Mucosa of gallbladder (tissue), 1 donor: Measurements from ENCODE around the gene MCF2L. TPM values are rescaled to one million over a fixed set of nuclear protein-coding genes. Genes with fewer than 3 reads are reported as not detected.
"Not testable (repeated sequence)": the region's sequence is repeated elsewhere in the genome, so short reads cannot be mapped to it uniquely, and the experiment has no call there.

Source experiments
- DNase-seq: peaks from one replicate; pipeline ENCODE4 v3.0.0-alpha.2; 2020; ENCODE audit warnings: low spot score
- total RNA-seq: library from RNA; stranded (reverse); gene quantifications from one replicate; pipeline ENCODE4 v1.2.1, GENCODE V29; 2021
- donor health status: DM: no; HTN: no; CAD: no.

The MCF2L gene
- total RNA-seq, 1 donor from 2014 or later, result 91.8 TPM

DNA sequence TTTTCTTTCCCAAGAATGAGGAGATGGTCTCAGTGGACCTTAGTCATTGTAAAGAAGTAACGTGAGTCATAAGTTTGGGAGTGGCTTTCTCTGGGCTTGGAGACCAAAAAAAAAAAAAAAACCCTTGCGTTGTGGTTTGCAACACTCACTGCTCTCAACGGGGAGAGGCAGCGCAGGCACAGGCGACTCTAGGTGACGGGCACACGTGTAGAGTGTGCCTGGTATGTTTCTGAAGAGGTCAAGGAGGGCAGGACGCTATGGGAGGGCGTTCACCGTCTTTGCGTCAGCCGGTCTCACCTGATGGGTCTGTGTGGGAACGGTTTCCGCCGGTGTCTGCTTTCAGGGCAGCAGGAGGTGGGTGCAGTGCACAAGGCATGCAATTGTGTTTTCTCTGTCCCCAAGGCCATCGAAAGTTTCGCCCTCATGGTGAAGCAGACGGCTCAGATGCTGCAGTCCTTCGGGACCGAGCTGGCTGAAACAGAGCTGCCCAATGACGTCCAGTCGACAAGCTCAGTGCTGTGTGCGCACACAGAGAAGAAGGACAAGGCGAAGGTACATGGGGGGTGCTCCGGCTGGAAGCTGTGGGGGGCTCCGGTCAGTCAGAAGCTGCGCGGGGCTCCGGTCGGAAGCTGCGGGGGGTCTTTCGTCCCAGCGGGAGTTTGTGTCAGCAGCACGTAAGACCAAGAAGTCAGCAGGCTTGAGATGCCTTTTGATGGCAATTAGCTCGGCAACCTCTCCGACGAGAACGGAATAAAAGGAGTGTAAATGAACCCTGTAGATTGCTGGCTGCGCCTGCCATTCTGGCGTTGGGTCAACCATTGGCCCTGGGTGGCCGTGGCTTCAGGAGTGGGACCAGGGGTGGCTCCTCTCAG is 95.8 kb downstream of the MCF2L start:
- no peak for DNase-seq

DNA sequence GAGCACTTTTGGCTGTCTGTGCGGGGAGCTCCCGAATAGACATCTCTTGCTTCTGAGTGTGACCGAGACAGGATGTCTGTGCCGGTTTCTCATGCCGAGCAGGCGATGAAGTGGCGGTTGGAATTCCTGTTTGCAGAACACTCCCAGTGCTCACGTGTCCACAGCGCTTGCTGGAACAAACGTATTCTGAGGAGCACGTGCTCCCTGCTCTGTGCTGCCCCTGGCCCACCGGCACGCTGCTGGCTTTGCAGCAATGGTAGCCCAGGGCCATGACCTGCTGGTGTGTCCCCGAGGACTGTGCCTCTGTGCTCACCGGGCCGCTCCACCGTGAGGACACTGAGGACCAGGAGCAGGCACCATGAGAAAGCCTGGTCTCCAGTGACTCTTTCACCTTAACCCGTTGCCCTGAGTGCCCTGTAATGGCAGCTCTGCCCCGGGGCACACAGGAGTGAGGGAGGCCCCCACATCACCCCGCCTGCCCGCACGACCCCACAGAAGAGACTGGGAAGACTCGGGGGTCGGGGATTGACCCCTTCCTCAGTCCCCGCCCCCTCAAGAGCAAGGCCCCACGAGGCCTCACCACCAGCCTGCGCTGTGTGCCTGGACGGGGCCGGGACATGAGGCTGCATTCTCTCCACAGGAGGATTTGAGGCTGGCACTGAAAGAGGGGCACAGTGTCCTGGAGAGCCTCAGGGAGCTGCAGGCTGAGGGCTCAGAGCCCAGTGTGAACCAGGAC is 96.6 kb downstream of the MCF2L start:
- DNase-seq, result no peak

DNA sequence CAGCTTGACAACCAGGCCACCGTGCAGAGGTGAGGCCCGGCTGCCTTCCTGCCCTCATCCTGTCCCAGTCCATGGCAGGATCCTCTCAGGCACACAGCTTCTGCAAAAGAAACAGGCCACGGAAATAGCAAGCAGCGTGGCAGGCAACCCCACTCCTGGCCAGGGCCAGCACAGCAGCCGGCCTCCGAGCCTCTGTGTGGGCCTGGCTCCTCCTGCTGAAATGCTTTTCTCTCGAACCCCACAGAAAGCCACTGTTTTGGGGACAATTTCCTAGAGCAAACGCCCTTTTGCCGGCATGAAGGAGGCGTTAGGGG is 97.1 kb downstream of the MCF2L start:
- no peak for DNase-seq

DNA sequence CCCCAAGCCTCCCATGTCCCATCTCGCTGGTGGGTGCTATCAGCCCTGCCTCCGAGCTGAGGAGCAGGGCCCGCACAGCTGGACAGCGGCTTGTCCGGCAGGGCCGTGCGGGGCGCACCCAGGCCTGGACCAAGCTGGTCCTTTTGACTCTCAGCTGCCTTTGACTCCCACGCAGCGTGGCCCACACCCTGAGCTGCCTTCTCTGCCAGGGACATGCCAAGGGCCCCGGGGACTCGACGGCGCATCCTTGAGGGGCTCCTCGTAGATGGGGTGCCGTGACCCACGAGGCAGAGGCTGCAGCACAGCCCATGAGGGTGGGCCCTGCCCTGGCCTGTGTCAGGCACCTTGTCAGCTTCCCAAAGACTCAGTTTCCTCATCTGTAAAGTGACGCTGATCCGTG is 97.7 kb downstream of the MCF2L start:
- DNase-seq, result no peak

DNA sequence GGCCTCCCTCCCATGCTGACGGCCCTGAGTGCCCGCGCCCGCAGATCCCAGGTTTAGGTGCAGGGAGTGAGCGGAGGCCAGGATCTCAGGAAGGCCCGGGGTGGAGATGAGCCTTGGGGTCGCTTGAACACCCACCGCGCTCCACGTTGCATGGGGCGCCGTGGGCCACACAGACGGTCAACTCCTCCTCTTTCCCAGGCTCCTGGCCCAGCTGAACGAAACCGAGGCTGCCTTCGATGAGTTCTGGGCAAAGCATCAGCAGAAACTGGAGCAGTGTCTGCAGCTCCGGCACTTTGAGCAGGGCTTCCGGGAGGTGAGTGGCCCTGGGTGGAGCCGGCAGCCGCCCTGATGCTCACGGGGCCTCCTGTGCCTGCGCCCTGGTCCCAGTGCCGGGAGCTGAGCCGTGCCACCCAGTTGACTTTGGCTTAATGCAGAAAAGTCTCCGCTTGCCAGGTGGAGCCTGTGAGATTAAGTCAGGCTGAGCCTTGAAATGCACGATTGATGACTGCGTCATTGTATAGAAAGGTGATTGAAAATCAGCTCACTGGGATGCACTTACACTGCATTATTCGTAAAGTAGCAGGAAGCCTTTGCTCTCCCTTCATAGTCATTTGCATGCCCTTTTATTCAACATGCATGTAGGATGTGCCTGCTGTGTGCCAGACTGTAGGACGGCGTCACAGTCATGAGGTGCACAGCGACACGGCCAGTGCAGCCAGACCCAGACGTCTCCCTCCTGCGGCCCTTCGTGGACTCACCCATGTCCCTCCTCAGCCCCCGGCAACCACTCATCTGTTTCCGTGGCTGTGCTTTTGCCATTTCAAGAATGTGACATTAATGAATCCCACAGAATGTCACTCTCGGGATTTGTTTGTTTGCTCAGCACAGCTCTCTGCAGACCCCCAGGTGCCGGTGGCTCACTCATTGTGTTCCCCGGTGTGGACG is 101.1 kb downstream of the MCF2L start:
- no peak for DNase-seq

DNA sequence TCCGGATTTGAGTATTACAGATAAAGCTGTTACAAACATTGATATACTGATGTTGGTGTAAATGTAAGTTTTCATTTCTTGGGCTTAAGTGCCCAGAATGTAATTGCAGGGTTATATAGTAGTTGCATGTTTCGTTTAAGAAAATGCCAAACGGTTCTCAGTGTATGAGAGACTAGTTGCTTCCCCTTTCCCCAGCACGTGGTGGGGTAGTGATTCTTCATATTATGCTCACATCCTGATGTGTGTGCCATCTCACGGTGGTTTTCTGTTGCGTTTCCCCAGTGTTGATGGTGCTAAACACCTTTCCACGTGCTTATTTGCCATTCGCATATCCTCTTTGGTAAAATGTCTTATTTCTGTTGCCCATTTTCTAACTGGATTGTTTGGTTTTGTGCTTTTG is 101.8 kb downstream of the MCF2L start:
- no peak for DNase-seq

DNA sequence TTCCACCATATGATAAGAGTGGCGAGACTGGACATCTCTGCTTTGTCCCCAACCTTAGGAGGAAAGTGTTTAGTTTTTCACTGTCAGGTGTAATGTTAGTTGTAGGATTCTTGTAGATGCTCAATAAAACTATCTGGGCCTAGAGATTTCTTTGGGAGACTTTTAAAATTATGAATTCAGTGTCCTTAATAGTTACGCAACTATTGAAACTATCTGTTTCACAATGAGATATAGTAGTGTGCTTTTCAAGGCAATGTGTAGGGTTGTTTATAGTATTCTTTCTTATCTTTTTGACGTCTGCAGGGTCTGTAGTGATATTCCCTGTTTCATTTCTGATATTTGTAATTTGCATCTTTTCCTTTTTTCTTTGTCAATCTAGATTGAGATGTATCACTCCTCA is 103.4 kb downstream of the MCF2L start:
- DNase-seq, result no peak

DNA sequence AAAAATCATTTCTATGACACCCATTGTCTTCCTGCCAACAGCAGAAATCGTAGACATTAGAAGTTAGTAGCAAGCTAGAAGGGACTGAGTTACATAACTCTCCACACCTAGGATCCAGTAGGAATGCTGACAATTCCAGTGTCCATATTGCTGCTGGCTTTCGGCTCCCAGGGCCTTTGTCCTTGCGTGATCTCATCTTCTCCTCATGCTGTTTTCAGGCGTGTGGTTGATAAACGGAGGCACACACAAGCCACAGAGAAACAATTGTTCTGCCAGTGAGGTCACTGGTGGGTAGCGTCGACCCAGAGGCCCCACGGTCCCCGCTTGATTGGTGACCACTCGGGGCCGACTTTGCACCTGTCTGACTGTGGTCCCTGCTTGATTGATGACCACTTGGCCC is 104.9 kb downstream of the MCF2L start:
- DNase-seq, result no peak

DNA sequence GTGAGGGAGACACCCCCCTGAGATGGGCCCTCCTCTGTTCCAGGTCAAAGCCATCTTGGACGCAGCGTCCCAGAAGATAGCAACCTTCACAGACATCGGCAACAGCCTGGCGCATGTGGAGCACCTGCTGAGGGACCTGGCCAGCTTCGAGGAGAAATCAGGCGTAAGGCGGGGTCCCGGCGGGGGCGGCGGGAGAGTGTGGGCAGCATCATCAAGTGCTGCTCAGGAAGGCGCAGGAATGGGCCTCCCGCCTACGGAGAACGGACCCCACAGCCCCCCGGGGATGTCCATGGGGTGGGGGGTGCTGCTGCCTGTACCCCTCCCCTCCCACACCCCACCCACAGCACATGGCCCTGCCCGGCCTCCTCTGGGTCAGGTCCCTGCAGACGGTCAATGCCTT is 105.4 kb downstream of the MCF2L start:
- no peak for DNase-seq

DNA sequence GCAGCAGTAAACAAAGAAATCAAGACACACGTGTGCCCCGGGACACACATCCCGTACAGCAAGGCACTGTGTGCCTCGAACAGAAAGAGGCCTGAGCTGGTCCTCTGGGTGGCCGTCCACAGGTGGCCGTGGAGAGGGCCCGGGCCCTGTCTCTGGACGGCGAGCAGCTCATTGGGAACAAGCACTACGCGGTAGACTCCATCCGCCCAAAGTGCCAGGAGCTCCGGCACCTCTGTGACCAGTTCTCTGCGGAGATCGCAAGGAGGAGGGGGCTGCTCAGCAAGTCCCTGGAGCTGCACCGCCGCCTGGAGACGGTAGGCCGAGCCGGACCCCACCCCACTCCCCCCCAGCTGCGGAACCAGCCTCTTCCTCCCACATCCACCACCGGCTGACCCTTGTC is 105.9 kb downstream of the MCF2L start:
- DNase-seq, result no peak

DNA sequence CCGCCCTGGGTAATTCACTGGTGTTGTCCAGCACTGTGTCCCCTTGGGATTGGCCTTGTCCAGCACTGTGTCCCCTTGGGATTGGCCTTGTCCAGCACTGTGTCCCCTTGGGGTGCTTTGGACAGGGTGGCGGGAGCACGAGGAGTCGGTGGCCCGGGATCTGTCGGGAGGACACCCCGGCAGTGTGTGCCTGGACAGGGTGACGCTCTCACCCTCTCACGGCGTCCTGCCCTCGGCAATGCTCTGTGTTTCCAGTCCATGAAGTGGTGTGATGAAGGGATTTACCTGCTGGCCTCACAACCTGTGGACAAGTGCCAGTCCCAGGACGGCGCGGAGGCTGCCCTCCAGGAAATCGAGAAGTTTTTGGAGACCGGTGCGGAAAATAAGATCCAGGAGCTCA is 106.7 kb downstream of the MCF2L start:
- DNase-seq, result no peak

DNA sequence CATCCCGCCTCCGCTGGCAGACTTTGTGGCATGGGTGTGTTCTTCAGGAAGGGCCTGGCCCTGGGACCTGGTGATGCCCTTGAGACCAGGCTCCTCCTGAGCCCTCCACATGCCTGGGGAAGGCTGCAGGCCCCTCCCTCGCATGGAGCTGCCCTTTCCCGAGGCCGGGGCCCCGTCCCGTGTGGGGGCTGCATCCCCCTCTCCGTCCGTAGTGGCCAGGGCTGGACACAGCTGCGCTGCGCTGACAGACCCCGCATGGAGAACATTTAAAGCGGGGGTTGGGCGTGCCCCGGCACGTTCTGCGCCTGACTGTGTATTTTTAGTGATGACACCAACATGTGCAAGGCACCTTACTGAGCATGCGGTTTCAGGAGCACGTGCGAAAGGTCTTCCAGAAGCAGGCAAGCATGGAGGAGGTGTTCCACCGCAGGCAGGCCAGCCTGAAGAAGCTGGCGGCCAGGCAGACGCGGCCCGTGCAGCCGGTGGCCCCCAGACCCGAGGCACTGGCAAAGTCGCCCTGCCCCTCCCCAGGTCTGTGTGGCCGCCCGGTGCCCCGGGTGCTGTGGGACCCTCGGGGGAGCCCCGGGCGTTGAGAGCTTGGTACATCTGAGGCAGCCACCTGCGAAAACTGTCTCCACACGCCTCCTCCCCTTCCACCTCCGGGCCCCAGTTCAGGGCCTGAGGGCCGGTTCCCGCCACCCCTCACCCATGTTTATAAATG is 107.8 kb downstream of the MCF2L start:
- DNase-seq, result no peak

DNA sequence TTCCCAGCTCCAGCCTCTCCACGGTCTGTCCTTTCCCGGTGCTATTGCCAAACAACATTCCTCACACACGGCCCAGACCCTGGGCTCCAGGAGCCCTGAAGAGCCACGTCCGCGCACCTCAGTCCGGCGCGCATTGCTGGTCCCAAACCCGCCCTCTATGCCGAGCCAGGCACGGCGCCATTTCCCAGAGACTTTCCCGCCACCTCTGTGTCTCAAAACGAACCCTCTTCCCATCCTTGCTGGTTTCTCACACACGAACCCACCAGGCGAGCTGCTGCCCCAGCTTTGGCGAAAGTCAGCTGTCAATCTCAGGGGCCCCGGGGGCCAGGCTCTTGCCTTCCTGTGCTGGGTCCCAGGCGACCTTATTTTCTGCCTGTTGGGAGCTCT is 108.5 kb downstream of the MCF2L start:
- DNase-seq, result no peak

DNA sequence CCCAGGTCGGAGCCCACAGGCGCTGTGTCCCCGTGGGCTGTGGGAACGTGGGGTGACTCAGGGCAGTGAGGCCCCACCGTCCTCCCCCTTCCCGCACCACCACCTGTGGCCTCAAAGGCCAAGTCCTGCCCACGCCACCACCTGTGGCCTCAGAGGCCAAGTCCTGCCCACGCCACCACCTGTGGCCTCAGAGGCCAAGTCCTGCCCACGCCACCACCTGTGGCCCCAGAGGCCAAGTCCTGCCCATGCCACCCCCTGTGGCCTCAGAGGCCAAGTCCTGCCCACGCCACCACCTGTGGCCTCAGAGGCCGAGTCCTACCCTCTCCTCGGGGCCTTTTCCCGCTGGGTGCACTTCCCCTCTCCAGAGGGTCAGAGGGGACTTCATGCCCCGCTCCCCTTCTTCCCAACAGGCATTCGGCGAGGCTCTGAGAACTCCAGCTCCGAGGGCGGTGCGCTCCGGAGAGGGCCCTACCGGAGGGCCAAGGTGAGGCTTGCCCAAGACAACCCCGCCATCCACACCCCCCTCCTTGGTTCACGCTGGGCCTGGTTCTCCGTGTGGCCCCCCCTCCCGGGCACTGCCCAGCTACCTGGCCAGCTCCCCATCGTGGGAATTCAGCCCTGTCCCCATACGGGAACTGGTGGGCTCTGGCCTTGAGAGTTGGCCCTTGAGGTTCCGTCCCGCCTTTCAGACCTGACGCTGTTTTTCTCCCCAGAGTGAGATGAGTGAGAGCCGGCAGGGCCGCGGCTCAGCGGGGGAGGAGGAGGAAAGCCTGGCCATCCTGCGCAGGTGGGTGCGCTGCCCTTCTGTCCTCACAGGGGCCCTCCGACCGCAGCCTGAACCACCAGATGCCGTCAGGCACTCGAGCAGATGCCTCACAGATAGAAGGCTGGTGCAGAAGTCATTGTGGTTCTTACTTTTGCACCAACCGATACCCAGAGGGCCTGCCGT is 109.2 kb downstream of the MCF2L start:
- no peak for DNase-seq

DNA sequence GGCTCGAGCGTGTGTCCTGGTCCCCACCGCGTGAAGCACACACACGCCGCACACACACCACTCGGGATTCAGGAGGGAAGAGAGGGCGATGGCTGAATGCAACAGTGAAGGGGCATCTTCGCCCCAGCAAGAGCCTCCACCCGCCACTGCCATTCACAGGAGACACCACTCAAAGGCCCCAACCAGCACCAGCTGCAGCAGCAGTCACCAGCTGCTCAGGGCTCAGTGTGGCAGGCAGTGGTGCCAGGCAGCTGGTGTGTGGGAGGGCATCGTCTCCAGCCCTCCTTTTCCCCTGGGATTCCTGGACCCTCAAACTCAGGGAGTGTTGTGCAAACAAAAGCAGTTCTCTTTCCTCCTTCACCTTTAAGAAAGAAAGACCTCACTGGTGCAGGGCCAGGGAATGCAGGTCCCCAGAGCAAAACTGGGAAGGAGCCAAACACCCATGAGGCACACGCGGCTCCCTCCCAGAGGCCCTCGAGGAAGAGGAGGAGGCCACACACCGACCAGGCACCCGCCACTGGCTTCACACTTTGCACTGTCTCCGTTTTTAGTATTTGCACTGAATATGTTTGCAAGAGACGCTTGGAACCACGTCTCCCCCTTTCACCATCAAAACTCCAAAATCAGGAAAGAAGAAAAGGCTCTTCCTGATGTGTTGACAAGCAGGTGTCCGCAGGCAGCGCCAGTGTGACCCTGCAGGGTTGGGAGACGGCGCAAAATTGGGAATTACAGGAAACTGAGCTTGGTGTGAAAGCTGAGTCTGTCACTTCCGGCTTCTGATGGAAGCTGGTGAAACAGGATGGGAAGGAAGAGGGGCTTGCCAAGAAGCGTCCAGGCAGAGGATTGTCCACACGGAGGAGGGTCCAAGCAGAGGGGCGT is 110.1 kb downstream of the MCF2L start:
- no peak for DNase-seq

DNA sequence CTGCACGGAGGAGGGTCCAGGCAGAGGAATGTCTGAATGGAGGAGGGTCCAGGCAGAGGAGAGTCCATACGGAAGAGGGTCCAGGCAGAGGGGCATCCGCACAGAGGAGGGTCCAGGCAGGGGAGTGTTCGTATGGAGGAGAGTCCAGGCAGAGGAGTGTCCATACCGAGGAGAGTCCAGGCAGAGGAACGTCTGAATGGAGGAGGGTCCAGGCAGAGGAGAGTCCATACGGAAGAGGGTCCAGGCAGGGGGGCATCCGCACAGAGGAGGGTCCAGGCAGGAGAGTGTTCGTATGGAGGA is 110.7 kb downstream of the MCF2L start:
- not testable (repeated sequence) for DNase-seq

DNA sequence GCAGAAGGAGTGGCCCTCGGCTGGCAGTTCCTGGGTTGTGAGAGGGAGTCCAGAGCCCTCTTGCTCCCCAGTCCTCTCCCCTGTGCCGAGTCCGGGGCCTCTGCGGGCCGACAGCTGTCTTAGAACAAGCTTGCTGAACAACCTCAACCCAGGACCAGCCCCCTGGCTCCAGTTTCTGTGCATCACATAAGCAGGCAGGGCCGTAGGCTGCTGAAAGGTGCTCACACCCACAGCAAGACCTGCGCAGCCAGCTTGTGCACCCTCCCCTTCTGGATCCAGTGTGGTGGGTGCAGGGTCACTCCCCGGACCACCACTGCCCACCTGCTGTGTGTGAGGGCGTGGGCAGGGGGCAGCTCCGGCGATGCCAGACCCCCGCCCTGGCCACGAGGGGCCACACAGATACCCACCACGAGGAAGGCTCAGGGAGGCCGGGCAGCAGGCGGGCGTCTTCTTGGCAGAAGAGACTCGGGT is 111.4 kb downstream of the MCF2L start:
- DNase-seq, result no peak

DNA sequence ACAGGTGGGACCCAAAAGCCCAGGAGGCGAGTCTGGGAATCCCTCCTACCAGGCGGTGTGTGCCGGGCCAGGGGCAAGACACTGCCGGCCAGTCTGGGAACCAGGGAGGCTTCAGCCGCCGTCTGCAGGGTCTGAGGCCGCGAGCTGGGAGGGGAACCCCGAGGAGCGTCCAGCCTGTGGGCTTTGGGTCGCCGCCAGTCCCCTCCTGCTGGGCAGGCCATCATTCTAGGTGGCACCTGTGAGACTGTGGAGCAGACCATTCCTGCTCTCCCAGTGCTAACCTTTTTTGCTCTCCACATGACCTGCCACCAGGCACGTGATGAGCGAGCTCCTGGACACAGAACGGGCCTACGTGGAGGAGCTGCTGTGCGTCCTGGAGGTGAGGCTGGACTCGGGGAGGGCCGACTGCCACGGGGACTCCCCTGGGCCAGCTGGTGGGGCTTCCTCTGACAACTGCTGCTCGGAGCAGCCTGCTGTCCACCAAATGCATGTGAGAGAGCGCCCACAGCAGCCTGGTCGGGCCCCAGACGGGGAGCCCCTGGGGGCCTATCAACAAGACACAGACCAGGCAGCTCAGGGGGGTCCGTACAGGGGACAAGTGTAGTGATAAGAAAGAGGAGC is 112.0 kb downstream of the MCF2L start:
- no peak for DNase-seq
